ENCODE data around the gene CA5A. TPM values are rescaled to one million over a fixed set of nuclear protein-coding genes. Genes with fewer than 3 reads are reported as not detected.
"Not testable (repeated sequence)": the region's sequence is repeated elsewhere in the genome, so short reads cannot be mapped to it uniquely, and the experiment has no call there.

The CA5A gene
- total RNA-seq, 2 experiments from 2014 or later = not detected

GRCh38 chr16:87909203-87909935 is 27.0 kb downstream of the CA5A start:
- H3K27ac ChIP-seq (ENCODE audit: low read depth in 1 of 2, low read length in 2 of 2); H3K4me3 ChIP-seq (ENCODE audit: low read length); POLR2A ChIA-PET; H3K27ac Mint-ChIP-seq; H3K27me3 ChIP-seq (ENCODE audit: control insufficient read depth in 1 of 2, insufficient read depth in 2 of 2, low read length in 2 of 2); H3K36me3 Mint-ChIP-seq (ENCODE audit: low read depth); H3K4me1 ChIP-seq (ENCODE audit: insufficient read depth, low read length); H3K4me3 Mint-ChIP-seq; H3K36me3 ChIP-seq (ENCODE audit: insufficient read depth, low read length); H3K4me1 Mint-ChIP-seq (ENCODE audit: low read depth); H3K9me3 Mint-ChIP-seq; H3K9me3 ChIP-seq (ENCODE audit: control insufficient read depth in 1 of 2, insufficient read depth in 1 of 2, low read length in 2 of 2); H3K27me3 Mint-ChIP-seq: not testable (repeated sequence)
- ATAC-seq (ENCODE audit: poor library complexity) (peak; percentile 94), DNase-seq (peak; percentile 50 to 87 (median 76))
- intact Hi-C loops (cut with DNase I, micrococcal nuclease) = loop anchor here (1.0 kb wide), 4 partner anchors 38 to 131 kb away; no protein-coding TSS in a partner anchor
- CTCF ChIA-PET = interaction anchor here (0.6 to 2.4 kb wide), 6 partner anchors 11 to 130 kb away, joined by 3 to 9 read pairs (median 4); no protein-coding TSS in a partner anchor
- TF ChIP-seq, protein P1, sequence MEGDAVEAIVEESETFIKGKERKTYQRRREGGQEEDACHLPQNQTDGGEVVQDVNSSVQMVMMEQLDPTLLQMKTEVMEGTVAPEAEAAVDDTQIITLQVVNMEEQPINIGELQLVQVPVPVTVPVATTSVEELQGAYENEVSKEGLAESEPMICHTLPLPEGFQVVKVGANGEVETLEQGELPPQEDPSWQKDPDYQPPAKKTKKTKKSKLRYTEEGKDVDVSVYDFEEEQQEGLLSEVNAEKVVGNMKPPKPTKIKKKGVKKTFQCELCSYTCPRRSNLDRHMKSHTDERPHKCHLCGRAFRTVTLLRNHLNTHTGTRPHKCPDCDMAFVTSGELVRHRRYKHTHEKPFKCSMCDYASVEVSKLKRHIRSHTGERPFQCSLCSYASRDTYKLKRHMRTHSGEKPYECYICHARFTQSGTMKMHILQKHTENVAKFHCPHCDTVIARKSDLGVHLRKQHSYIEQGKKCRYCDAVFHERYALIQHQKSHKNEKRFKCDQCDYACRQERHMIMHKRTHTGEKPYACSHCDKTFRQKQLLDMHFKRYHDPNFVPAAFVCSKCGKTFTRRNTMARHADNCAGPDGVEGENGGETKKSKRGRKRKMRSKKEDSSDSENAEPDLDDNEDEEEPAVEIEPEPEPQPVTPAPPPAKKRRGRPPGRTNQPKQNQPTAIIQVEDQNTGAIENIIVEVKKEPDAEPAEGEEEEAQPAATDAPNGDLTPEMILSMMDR (IDR thresholded peaks at IDR 0.05) = peak; percentile 77

- H3K27ac Mint-ChIP-seq; ATAC-seq (ENCODE audit: poor library complexity); H3K9me3 Mint-ChIP-seq; H3K36me3 Mint-ChIP-seq (ENCODE audit: low read depth); H3K4me1 Mint-ChIP-seq (ENCODE audit: low read depth); H3K36me3 ChIP-seq (ENCODE audit: insufficient read depth, low read length); DNase-seq; H3K27me3 ChIP-seq (ENCODE audit: control insufficient read depth in 1 of 2, insufficient read depth in 2 of 2, low read length in 2 of 2); H3K27me3 Mint-ChIP-seq; H3K4me3 ChIP-seq (ENCODE audit: low read length); H3K9me3 ChIP-seq (ENCODE audit: control insufficient read depth in 1 of 2, insufficient read depth in 1 of 2, low read length in 2 of 2); intact Hi-C loops (cut with DNase I, micrococcal nuclease); POLR2A ChIA-PET; H3K4me3 Mint-ChIP-seq; H3K4me1 ChIP-seq (ENCODE audit: insufficient read depth, low read length); H3K27ac ChIP-seq (ENCODE audit: low read depth in 1 of 2, low read length in 2 of 2): not testable (repeated sequence)
- CTCF ChIA-PET = interaction anchor here (2.1 to 2.4 kb wide), 2 partner anchors 58 to 129 kb away, joined by 9 read pairs; no protein-coding TSS in a partner anchor
Measured at GRCh38 chr16:87908101-87908500, 28.2 kb downstream of the CA5A start.

- H3K9me3 Mint-ChIP-seq; H3K36me3 ChIP-seq (ENCODE audit: insufficient read depth, low read length); H3K27me3 ChIP-seq (ENCODE audit: control insufficient read depth in 1 of 2, insufficient read depth in 2 of 2, low read length in 2 of 2); H3K36me3 Mint-ChIP-seq (ENCODE audit: low read depth); intact Hi-C loops (cut with DNase I, micrococcal nuclease); POLR2A ChIA-PET; H3K4me1 Mint-ChIP-seq (ENCODE audit: low read depth); H3K27me3 Mint-ChIP-seq; ATAC-seq (ENCODE audit: poor library complexity); DNase-seq; H3K9me3 ChIP-seq (ENCODE audit: control insufficient read depth in 1 of 2, insufficient read depth in 1 of 2, low read length in 2 of 2); H3K4me1 ChIP-seq (ENCODE audit: insufficient read depth, low read length); H3K4me3 ChIP-seq (ENCODE audit: low read length); H3K4me3 Mint-ChIP-seq; H3K27ac ChIP-seq (ENCODE audit: low read depth in 1 of 2, low read length in 2 of 2); H3K27ac Mint-ChIP-seq: not testable (repeated sequence)
- CTCF ChIA-PET = interaction anchor here (1.0 kb wide), 1 partner anchor 126 kb away, joined by 3 read pairs; no protein-coding TSS in a partner anchor
Measured at GRCh38 chr16:87905521-87905920, 30.8 kb downstream of the CA5A start.

- H3K4me3 ChIP-seq (ENCODE audit: low read length); H3K27ac ChIP-seq (ENCODE audit: low read depth in 1 of 2, low read length in 2 of 2); H3K4me3 Mint-ChIP-seq; H3K27me3 ChIP-seq (ENCODE audit: control insufficient read depth in 1 of 2, insufficient read depth in 2 of 2, low read length in 2 of 2); H3K36me3 Mint-ChIP-seq (ENCODE audit: low read depth); H3K4me1 ChIP-seq (ENCODE audit: insufficient read depth, low read length); ATAC-seq (ENCODE audit: poor library complexity); H3K36me3 ChIP-seq (ENCODE audit: insufficient read depth, low read length); H3K9me3 Mint-ChIP-seq; H3K27ac Mint-ChIP-seq; POLR2A ChIA-PET; intact Hi-C loops (cut with DNase I, micrococcal nuclease); DNase-seq; H3K27me3 Mint-ChIP-seq; H3K9me3 ChIP-seq (ENCODE audit: control insufficient read depth in 1 of 2, insufficient read depth in 1 of 2, low read length in 2 of 2); H3K4me1 Mint-ChIP-seq (ENCODE audit: low read depth): not testable (repeated sequence)
- CTCF ChIA-PET = interaction anchor here (1.0 kb wide), 1 partner anchor 126 kb away, joined by 3 read pairs; no protein-coding TSS in a partner anchor
Measured at GRCh38 chr16:87904963-87905362, 31.4 kb downstream of the CA5A start.

GRCh38 chr16:87900489-87900888 is 35.8 kb downstream of the CA5A start:
- peaks cover 28% of the 10 kb centered on the region for H3K4me1 Mint-ChIP-seq (ENCODE audit: low read depth)
- intact Hi-C loops (cut with DNase I, micrococcal nuclease); CTCF ChIA-PET: not testable (repeated sequence)

More at GRCh38 chr16:87900489-87900888, 35.8 kb downstream of the CA5A start:
- H3K27ac ChIP-seq (ENCODE audit: low read depth in 1 of 2, low read length in 2 of 2); H3K4me3 Mint-ChIP-seq; H3K36me3 Mint-ChIP-seq (ENCODE audit: low read depth); H3K27ac Mint-ChIP-seq; H3K9me3 ChIP-seq (ENCODE audit: control insufficient read depth in 1 of 2, insufficient read depth in 1 of 2, low read length in 2 of 2); DNase-seq; ATAC-seq (ENCODE audit: poor library complexity); H3K27me3 Mint-ChIP-seq; H3K27me3 ChIP-seq (ENCODE audit: control insufficient read depth in 1 of 2, insufficient read depth in 2 of 2, low read length in 2 of 2); POLR2A ChIA-PET; H3K4me3 ChIP-seq (ENCODE audit: low read length); H3K36me3 ChIP-seq (ENCODE audit: insufficient read depth, low read length); H3K9me3 Mint-ChIP-seq: not testable (repeated sequence)
- peaks cover 31% of the 10 kb centered on the region for H3K4me1 ChIP-seq (ENCODE audit: insufficient read depth, low read length)

Measured in CD4-positive, alpha-beta T cell (primary cell).